ENCODE results near the gene OR2D2.
A peak's percentile ranks its signal among the peaks of the same experiment; 100 is the strongest.
"Not testable (repeated sequence)": the region's sequence is repeated elsewhere in the genome, so short reads cannot be mapped to it uniquely, and the experiment has no call there.

The OR2D2 gene, protein sequence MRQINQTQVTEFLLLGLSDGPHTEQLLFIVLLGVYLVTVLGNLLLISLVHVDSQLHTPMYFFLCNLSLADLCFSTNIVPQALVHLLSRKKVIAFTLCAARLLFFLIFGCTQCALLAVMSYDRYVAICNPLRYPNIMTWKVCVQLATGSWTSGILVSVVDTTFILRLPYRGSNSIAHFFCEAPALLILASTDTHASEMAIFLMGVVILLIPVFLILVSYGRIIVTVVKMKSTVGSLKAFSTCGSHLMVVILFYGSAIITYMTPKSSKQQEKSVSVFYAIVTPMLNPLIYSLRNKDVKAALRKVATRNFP

DNA sequence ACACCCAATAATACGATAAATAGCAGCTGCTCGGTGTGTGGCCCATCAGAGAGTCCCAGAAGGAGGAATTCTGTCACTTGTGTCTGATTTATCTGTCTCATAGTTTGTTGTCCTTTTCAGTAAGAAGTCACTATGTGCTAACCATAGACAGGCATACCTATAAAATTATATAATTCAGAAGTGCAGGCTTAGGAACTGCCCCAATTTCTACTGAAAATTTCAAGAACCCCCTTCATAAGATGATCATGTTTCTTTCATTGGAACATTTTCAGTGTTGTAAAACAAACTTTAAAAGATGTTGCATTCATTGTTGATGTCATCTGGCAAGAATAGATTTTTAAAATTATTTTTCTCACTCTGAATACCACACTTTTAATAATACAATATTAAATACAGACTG, at the start of gene OR2D2:
Gene OR2D2, minus strand, starts transcription at position 101 of the 400 bp plus-strand sequence. Its CDS starts 0 bp downstream, at position 101.
- no peak for DNase-seq (ENCODE audit: low read depth in 2 of 2)

DNA sequence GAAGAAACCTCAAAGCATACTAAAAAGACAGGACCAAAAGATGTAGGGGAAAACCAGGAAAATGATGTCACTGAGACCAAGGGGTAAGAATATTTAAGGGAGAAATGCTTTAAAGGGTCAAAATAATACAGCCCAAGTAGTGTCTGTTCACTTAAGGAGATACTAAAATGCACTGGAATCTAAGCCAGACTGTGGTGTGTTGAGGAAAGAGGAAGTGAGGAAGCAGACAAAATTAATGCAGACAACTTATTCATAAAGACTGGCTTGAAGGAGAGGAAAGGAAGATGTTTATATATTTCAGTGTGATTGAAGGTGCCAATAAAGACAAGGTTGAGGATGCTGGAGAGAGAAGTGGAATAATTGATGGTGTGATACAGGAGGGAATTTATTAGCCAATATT, 49.7 kb upstream of the OR2D2 start:
- no peak for DNase-seq (ENCODE audit: low read depth in 2 of 2)

DNA sequence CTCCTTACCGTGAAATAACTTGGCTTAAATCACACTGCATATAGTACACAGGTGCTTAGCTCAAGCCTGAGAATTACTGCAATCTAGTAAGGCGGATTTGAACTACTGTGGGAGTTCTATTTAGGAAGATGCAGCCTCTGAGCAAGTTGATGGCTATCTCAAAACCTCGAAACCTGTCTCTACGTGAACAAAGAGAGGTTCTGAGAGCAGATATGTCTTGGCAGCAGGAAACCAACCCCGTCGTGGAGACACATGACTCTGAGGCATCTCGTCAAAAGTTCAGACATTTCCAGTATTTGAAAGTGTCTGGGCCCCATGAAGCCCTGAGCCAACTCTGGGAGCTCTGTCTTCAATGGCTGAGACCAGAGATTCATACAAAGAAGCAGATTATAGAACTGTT, 39.8 kb upstream of the OR2D2 start:
- no peak for DNase-seq (ENCODE audit: low read depth in 2 of 2)

DNA sequence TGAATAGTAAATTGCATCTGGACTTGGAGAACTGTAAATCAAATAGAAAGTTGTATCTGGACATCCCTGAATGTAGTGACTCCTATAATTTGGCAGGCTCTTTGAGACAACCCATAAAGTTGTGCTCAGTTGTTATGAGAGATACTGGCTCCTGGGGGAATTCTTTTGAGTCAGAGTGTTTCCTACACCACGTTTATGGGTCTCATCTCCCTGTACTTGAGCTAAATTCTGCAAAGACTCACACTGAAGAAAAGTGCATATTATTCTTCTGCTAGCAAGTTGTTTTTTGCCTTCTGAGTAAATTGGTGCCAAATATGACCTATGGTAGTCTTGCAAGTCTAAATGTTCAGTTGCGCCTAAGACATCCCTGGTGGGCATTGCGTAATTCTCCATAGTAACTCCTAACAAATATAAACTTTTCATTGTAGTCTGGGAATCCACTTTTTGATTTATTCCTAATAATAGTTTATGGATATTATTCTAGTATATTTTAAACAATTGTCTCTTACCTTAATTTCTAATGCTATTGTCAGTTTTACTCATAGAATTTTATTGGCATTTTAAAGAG, 38.9 kb upstream of the OR2D2 start:
- no peak for DNase-seq (ENCODE audit: low read depth in 2 of 2)

DNA sequence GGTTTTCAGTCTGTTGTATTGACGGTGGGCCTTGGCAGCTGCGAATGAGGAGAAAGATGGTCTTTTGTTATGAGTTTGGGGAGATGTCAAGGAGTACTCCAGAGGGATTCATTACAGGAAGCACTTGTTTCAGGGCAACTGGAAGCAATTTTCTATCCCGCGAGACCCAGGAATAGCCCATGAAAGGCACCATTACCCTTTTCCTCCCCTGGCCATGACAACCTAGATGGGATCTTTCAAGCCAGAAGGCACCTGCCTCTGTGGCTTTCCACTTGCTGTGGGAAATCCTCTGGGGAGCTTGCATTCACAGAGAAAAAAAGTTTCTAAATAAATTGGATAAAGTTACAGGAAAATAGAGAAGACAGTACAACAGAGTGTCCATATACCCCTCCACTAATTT, 36.6 kb upstream of the OR2D2 start:
- no peak for DNase-seq (ENCODE audit: low read depth in 2 of 2)

DNA sequence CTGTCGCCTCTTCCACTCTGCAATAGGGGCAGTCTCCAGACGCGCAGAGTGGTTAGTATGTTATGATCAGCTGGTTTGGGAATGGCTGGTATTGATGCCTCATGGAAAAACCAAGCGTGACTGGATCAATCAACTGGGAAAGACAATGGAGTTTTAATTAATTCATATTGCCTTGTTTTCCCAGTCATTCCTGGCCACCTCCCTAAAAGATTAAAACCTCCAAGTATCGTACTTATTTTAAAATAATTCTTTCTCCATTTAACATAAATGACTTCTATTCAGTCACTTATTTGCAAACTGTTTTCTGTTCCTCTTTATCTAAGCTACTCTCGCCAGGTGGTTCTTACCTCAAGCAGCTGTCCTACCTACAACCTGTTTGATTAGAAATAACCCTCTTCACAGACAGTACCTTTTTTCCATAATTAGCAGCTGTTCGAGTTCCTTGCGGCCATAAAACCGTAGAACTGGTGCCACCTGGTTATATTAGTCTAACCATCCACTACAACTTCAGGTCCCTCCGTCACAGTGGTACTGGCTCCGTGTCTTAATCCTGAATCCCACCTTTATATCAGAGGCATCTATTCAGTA, 34.8 kb upstream of the OR2D2 start:
- no peak for DNase-seq (ENCODE audit: low read depth in 2 of 2)

DNA sequence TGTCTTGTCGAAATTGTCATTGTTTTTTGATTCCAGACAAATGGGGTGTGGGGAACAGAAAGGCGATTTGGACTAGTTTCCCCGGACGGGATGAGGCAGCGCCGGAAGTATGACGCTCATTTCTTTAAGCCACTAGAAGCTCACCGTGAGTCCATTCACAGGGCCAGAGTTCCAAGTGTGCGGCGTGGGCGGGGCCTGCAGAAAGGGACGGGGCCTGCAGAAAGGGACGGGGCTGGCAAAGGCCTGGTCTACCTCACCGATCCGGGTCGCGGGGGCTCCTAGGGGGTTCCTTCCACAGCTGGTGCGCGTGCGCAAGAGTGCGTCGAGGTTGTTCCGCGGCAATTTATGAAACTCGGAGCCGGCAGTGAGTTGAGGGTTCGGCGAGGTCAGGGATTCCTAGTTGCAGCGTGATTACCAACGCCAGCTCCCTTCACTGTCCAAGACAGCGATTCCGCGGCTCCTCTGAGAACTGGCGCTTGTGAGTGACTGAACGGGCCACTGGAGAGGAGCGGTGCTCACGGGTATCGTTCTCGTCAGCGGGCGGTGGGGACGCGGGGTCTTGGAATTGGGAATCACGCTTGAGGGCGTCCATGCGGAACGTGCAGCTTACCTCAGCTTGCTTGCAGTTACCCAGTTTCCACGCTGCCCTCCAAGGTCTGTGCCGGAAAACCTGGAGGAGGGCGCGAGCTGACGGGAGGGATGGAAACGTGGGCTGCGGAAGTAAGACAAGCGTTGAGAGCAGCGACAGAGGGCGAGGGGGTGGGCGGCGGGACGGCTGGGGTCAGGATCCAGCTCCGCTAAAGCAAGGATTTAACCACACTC, 34.1 kb upstream of the OR2D2 start, which contains the start of gene ZNF215:
Gene ZNF215, plus strand, starts transcription at position 219 of the 822 bp plus-strand sequence. CDS start 5,847 bp downstream, outside the sequence.
- peak; percentile 45 to 47 for DNase-seq (ENCODE audit: low read depth in 2 of 2)

DNA sequence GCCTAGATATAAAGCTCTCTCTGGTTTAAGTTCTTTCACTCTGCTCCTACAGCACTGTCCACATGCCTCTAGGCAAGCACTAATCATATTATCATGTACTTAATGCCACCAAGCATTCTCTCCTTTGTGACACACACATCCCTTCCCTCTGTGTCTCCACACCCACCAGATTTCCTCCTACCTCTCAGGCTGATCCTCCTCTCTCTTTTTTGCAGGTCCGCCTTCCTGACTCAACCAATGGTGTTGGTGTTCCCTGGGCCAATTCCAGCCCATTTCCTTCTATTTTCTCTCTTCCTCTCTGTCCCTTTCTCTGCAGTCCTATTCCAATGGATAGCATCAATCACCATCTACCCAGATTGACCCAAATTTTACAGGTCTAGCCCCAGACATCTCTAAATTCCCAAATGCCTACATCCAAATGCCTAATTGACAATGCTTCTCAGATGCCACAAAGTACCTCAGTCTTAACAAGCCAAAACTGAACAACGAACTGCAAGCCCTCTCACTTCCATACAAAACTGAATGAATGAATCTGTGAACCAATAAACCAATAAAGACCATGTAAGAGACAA, 33.4 kb upstream of the OR2D2 start:
- no peak for DNase-seq (ENCODE audit: low read depth in 2 of 2)

DNA sequence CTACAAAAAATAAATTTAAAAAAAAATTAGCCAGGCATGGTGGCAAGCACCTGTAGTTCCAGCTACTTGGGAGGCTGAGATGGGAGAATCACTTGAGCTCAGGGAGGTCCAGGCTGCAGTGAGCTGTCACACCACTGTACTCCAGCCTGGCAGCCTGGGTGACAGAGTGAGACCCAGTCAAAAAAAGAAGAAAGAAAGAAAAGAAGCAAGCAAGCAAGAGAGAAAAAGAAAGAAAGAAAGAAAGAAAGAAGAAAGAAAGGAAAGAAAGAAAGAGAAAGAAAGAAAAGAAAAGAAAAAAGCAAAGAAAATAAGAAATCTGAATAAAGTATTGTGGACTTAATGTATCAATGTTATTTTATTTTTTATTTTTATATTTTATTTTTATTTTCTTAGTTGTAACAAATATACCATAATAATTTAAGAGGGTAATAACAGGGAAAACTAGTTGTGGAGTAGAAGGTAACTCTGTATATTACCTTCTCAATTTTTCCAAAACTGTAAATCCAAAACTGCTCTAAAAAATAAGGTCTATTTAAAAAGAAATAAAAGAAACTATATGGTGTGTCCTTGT, 32.8 kb upstream of the OR2D2 start:
- no peak for DNase-seq (ENCODE audit: low read depth in 2 of 2)

DNA sequence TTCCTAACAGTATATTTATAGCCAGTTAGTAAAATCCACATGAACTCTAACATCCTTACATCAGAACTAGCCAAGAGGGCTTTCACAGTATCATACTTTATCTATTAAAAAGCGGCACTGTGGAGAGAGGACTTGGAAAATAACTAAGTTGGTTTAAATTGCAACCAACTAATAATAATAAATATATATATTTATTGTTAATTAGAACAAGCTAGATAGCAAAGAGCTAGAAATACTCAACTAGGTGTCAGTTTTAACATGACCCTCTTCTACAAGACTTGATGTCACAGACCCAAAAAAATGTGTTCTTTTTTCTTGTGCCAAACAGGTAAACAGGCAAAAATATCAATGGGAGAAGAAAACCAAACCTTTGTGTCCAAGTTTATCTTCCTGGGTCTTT, 28.4 kb upstream of the OR2D2 start, which contains the start of gene OR2D3:
Gene OR2D3, plus strand, starts transcription at position 301 of the 400 bp plus-strand sequence. Its CDS starts 0 bp downstream, at position 301.
- no peak for DNase-seq (ENCODE audit: low read depth in 2 of 2)

DNA sequence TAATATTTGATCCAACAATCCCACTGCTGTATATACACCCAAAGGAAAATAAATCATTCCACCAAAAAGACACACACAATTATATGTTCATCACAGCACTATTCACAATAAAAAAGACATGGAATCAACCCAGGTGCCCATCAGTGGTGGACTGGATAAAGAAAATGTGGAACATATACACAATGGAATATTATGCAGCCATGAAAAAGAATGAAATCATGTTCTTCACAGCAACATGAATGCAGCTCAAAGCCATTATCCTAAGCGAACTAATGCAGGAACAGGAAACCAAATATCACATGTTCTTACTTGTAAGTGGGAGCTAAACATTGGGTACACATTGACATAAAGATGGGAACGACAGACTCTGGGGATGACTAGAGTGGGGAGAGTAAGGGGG, 27.4 kb upstream of the OR2D2 start:
- no peak for DNase-seq (ENCODE audit: low read depth in 2 of 2)

DNA sequence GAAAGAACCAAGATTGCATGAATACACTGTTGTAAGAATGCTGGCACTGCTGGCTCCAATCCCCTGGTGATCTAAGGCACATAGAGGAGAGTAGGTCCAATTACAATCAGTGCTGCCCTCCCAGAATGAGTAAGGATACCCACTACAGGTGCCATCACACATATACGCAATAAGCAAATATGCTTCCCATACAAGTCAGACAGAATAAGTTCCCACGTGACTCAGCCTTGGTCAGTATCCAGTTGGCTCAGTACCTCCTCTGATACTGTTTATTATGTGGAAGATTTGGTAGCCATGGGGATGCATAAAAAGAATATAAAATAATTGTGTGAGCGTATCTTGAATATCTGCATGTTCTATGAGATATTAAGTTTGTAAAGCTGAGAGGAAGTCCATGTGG, 19.6 kb upstream of the OR2D2 start:
- DNase-seq (ENCODE audit: low read depth in 2 of 2), result no peak

DNA sequence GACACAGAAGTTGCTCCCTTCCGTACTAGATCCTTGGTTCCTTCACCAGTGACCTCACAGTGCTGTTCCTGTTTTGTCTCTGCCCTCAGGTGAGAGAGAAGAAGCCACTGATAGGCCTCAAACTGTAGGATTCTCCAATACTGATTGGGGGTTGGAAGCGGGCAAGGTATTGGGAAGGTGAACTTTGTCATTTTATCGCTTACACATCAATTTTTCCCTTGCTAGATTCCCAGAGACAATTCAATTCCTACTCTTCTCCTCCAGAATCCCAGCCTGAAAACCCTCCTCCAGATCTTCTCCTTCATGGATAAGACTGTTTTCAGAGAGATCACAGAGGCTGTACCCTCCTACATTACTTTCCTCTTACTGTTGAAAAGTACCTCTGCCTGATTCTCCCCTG, 19.1 kb upstream of the OR2D2 start:
- DNase-seq (ENCODE audit: low read depth in 2 of 2), result no peak

DNA sequence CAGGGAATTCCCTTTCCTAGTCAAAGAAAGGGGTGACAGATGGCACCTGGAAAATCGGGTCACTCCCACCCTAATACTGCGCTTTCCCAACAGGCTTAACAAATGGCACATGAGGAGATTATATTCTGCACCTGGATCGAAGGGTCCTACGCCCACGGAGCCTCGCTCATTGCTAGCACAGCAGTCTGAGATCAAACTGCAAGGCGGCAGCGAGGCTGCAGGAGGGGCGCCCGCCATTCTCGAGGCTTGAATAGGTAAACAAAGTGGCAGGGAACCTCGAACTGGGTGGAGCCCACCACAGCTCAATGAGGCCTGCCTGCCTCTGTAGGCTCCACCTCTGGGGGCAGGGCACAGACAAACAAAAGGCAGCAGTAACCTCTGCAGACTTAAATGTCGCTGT, 12.5 kb upstream of the OR2D2 start:
- not testable (repeated sequence) for DNase-seq (ENCODE audit: low read depth in 2 of 2)

DNA sequence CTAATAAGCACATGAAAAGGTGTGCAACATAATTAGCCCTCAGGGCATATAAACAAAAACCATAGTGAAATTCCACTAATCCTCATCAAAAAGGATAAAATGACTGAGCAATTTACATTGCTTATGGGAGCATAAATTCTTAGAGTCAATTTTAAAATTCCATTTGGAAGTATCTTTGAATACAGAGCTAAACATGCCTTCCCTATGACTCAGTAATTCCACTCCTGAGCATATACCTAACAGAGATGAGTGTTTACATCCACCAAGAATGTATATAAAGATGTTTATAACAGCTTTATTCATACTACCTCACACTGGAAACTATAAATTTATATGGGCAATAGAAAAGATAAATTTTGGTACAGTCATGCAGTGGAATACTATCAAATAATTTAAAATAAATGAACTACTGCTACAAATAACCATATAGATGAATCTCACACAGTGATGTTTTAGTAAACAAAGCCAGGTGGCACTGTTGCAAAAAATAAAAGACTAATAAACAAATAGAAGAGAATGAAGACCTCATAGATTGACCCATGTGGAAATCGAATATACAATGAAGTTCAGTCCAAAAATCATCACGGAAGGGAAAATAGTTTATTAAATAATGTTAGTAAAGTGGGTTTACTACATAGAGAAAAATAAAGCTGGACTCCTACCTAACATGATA, 8.2 kb upstream of the OR2D2 start:
- no peak for DNase-seq (ENCODE audit: low read depth in 2 of 2)

DNA sequence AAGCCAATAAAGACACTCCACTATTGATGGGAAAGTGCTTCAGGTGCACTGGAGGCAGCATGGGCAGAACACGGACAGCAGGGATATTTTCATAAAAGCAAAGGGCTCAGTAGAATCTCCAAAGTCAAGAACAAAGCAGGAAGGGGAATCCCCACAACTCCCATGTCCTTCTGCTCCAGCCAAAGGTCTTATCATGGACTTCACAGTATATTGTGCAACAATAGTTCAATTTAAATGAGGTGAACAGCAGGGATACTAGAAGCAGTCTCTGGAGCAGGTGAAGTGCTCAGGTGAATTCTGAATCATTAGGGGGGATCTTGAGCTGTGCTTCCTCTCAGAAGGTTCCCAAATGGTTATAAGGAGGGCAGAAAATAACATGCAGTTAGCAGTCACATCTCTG, 6.6 kb upstream of the OR2D2 start:
- no peak for DNase-seq (ENCODE audit: low read depth in 2 of 2)

DNA sequence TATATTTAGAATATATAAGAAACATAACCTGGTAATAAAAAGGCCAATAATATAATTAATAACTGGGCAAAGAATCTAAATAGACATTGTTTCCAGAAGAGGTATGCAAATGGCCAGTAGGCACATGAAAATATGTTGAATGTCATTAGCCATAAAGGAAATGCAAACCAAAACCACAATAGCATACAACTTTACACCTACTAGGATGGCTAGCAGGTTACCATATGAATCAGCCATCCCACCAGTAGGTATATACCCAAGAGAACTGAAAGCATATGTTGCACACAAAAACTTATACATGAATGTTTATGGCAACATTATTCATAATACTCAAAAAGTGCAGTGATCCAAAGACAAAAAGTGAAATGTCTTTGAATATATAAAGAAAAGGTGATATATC, 2.7 kb upstream of the OR2D2 start:
- DNase-seq (ENCODE audit: low read depth in 2 of 2), result no peak

DNA sequence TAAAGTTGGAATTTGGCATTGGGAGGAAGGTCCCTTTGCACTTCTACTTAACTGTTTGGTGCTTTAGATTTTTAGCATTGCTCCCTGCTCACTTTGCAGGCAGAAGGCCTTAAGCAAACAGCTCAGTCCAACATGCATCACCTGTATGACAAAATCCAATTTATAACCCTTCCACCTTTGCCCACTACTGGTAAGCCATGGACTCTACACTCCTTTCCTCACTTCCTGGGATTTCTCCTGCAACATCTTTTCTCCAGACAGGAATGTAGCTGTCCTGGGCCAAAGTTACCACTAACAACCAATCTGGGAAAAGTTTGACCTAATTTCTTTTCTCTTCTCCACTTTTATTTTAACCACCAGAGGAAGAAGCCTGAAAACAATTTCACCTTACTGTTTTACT, 1.8 kb upstream of the OR2D2 start:
- no peak for DNase-seq (ENCODE audit: low read depth in 2 of 2)

DNA sequence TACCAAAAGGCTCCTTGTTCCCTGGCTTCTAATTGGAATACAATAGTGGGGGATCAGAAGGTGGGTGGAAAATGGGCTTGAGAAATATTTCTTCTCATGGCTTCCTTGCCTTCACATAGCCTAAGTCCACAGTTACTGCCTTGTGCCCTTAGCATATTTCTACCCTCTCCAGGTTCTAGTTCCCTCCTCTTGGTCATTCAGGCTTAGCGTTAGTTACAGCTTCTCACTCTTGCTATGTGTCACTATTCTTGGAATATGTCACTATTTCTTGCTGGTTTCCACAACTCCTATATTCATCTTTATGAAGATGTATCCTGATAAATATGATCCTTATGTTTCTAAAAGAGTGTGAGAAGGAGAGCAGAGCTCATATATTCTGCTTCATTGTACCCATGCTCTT, 2.5 kb downstream of the OR2D2 start:
- DNase-seq (ENCODE audit: low read depth in 2 of 2), result no peak

DNA sequence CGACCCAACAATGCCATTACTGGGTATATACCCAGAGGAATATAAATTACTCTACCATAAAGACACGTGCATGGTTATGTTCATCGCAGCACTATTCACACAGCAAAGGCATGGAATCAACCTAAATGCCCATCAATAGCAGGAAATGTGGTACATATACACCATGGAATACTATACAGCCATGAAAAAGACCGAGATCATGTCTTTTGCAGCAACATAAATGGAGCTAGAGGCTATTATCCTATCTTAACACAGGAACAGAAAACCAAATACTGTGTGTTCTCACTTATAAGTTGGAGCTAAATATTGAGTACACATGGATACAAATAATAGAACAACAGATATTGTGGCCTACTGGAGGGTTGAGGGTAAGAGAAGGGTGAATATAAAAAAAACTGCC, 3.5 kb downstream of the OR2D2 start:
- no peak for DNase-seq (ENCODE audit: low read depth in 2 of 2)

DNA sequence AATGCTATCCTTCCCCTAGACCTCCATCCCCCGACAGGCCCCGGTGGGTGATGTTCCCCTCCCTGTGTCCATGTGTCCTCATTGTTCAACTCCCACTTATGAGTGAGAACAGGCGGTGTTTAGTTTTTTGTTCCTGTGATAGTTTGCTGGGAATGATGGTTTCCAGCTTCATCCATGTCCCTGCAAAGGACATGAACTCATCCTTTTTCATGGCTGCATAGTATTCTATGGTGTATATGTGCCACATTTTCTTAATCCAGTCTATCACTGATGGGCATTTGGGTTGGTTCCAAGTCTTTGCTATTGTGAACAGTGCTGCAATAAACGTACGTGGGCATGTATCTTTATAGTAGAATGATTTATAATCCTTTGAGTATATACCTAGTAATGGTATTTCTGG, 4.6 kb downstream of the OR2D2 start:
- not testable (repeated sequence) for DNase-seq (ENCODE audit: low read depth in 2 of 2)

Data from fibroblast of skin of left biceps (primary cell).